Keratinocyte (primary cell): Measurements from ENCODE around the gene PARD3. TPM values are rescaled to one million over a fixed set of nuclear protein-coding genes. Genes with fewer than 3 reads are reported as not detected.

Experiments used
- DNase-seq: peaks from one replicate; pipeline ENCODE4 v3.0.0-alpha.2; 2011; ENCODE audit warnings: low read depth, missing footprints, low spot score
- FAIRE-seq: peaks from 2 replicates; lab custom pipeline; 2011; peaks lifted over from hg19 to GRCh38; lab: Jason Lieb, UNC
- H2AFZ ChIP-seq: 2 replicates; pipeline ENCODE4 v1.6.0; 2012; ENCODE audit warnings: low read length, control low read depth, inconsistent platforms; ENCODE audit not compliant: control insufficient read depth
- H3K27ac ChIP-seq: 2 replicates; pipeline ENCODE4 v1.5.1; 2011; ENCODE audit warnings: low read length; ENCODE audit not compliant: control insufficient read depth, insufficient read depth
- H3K27me3 ChIP-seq: 3 replicates; pipeline ENCODE4 v1.6.0; 2011; ENCODE audit warnings: low read length; ENCODE audit not compliant: control insufficient read depth, insufficient read depth; ENCODE audit errors: extremely low read depth
- H3K36me3 ChIP-seq, 2 experiments: 2 replicates in 1 of 2; 3 replicates in 1 of 2; pipeline ENCODE4 v1.5.1; 2011; ENCODE audit warnings: low read length in 2 of 2, mild to moderate bottlenecking in 1 of 2; ENCODE audit not compliant: control insufficient read depth in 2 of 2, insufficient read depth in 2 of 2; ENCODE audit errors: extremely low read depth in 1 of 2
- H3K4me1 ChIP-seq: 3 replicates; pipeline ENCODE4 v1.5.1; 2011; ENCODE audit warnings: low read length; ENCODE audit not compliant: control insufficient read depth, insufficient read depth; ENCODE audit errors: extremely low read depth
- H3K4me2 ChIP-seq: 3 replicates; pipeline ENCODE4 v1.6.0; 2011; ENCODE audit warnings: low read depth, low read length; ENCODE audit not compliant: control insufficient read depth, insufficient read depth; ENCODE audit errors: extremely low read depth
- H3K4me3 ChIP-seq, 3 experiments: fragments of 200-600 bp in 1 of 3; sonication (generic) in 1 of 3; 2 replicates in 2 of 3; 3 replicates in 1 of 3; pipeline ENCODE4 v1.5.1; 2011 to 2016; ENCODE audit warnings: low read length in 3 of 3, mild to moderate bottlenecking in 3 of 3, control low read depth in 2 of 3, inconsistent platforms in 1 of 3, low read depth in 1 of 3, mixed read lengths in 1 of 3, mixed run types in 1 of 3, moderate library complexity in 1 of 3; ENCODE audit not compliant: control insufficient read depth in 2 of 3, insufficient read depth in 2 of 3; ENCODE audit errors: extremely low read depth in 1 of 3
- H3K79me2 ChIP-seq: 2 replicates; pipeline ENCODE4 v1.6.0; 2012; ENCODE audit warnings: low read length; ENCODE audit not compliant: control insufficient read depth, insufficient read depth
- H3K9ac ChIP-seq: 3 replicates; pipeline ENCODE4 v1.6.0; 2011; ENCODE audit warnings: low read length; ENCODE audit not compliant: control insufficient read depth, insufficient read depth; ENCODE audit errors: extremely low read depth
- H3K9me1 ChIP-seq: 3 replicates; pipeline ENCODE4 v1.6.0; 2011; ENCODE audit warnings: low read length; ENCODE audit not compliant: control insufficient read depth, insufficient read depth; ENCODE audit errors: extremely low read depth
- H3K9me3 ChIP-seq: 2 replicates; pipeline ENCODE4 v1.5.1; 2012; ENCODE audit warnings: low read depth, low read length; ENCODE audit not compliant: control insufficient read depth
- H4K20me1 ChIP-seq: 3 replicates; pipeline ENCODE4 v1.6.0; 2011; ENCODE audit warnings: low read length; ENCODE audit not compliant: control insufficient read depth, insufficient read depth; ENCODE audit errors: extremely low read depth
- CTCF ChIP-seq, 3 experiments: IDR thresholded peaks in 1 of 3; conservative IDR thresholded peaks in 1 of 3; optimal IDR thresholded peaks in 1 of 3; 2 replicates in 2 of 3; 3 replicates in 1 of 3; pipeline versions ENCODE3 to v1.5.1; 2011; ENCODE audit warnings: low read length in 3 of 3, mild to moderate bottlenecking in 3 of 3, moderate library complexity in 2 of 3, control low read depth in 1 of 3, inconsistent platforms in 1 of 3; ENCODE audit not compliant: insufficient read depth in 2 of 3; ENCODE audit errors: extremely low read depth in 1 of 3
- EZH2 ChIP-seq: IDR thresholded peaks from one replicate; pipeline ENCODE4 v1.6.1; 2012; ENCODE audit warnings: inconsistent platforms, mild to moderate bottlenecking, low read length, moderate library complexity
- dilution Hi-C: fragments of 300-500 bp; cut with MboI; formaldehyde crosslinking; loops from one replicate; pipeline ENCODE4 v1.7.0; 2020; ENCODE audit warnings: low sequenced_read_pairs; ENCODE audit not compliant: extremely low pct_ligation_motif_present
- polyA plus RNA-seq, 5 experiments: library from polyadenylated mRNA; depleted of rRNA in 3 of 5; stranded (reverse) in 3 of 5; stranded (forward) in 1 of 5; unstranded in 1 of 5; fragments of >200 nt; gene quantifications; 1 replicate in 1 of 5; 2 replicates in 3 of 5; 3 replicates in 1 of 5; pipeline versions ENCODE4 v1.2.1 to v1.2.3, GENCODE V29; 2011 to 2012; ENCODE audit warnings: missing spikeins in 2 of 5, low read depth in 1 of 5, low replicate concordance in 1 of 5

Gene PARD3
- polyA plus RNA-seq, 1 donor (not counting 4 experiments of a cell fraction or from before 2014, with no cell fraction given) = 46.4 TPM

- Histone ChIP-seq H3K4me3 (no peak overlapping the region), H4K20me1 (no peaks in the 10 kb centered on the region), H3K27ac (no peak overlapping the region), H3K9ac (no peak overlapping the region), H2AFZ (no peak overlapping the region), H3K9me1 (no peaks in the 10 kb centered on the region), H3K79me2 (no peaks in the 10 kb centered on the region), H3K4me1 (no peaks in the 10 kb centered on the region), H3K36me3 (no peaks in the 10 kb centered on the region), H3K27me3 (no peaks in the 10 kb centered on the region), H3K4me2 (no peak overlapping the region), H3K9me3 (no peaks in the 10 kb centered on the region)
- no peak for FAIRE-seq
- no peak for DNase-seq
- TF ChIP-seq EZH2 (no peak), CTCF (optimal IDR thresholded peaks at IDR 0.05 in 1 of 3, IDR thresholded peaks at IDR 0.05 in 1 of 3, conservative IDR thresholded peaks at IDR 0.05 in 1 of 3; ENCODE audit: extremely low read depth in 1 of 3, insufficient read depth in 2 of 3, low read length in 3 of 3) (no peak)
- dilution Hi-C loops = no loop called here
Measured at GRCh38 chr10:34294137-34294536, 521.0 kb downstream of the PARD3 start.

- Histone ChIP-seq H3K79me2 (no peaks in the 10 kb centered on the region), H3K27ac (no peak overlapping the region), H3K36me3 (no peaks in the 10 kb centered on the region), H3K9me1 (no peaks in the 10 kb centered on the region), H3K4me2 (no peak overlapping the region), H2AFZ (no peak overlapping the region), H4K20me1 (no peaks in the 10 kb centered on the region), H3K4me1 (no peaks in the 10 kb centered on the region), H3K4me3 (no peak overlapping the region), H3K27me3 (no peaks in the 10 kb centered on the region), H3K9ac (no peak overlapping the region), H3K9me3 (no peaks in the 10 kb centered on the region)
- DNase-seq (no peak), FAIRE-seq (no peak)
- TF ChIP-seq CTCF (optimal IDR thresholded peaks at IDR 0.05 in 1 of 3, IDR thresholded peaks at IDR 0.05 in 1 of 3, conservative IDR thresholded peaks at IDR 0.05 in 1 of 3; ENCODE audit: extremely low read depth in 1 of 3, insufficient read depth in 2 of 3, low read length in 3 of 3) (no peak), EZH2 (no peak)
- dilution Hi-C loops = no loop called here
Measured at GRCh38 chr10:34292675-34293074, 522.4 kb downstream of the PARD3 start.
